WTC11 (cell line): ENCODE data around the gene C1QB. TPM values are rescaled to one million over a fixed set of nuclear protein-coding genes. Genes with fewer than 3 reads are reported as not detected.

Source experiments
- CREB1 ChIP-seq: sonication (generic); formaldehyde crosslinking; IDR thresholded peaks from 2 replicates; pipeline ENCODE4 v1.8.0; 2023; ENCODE audit warnings: mild to moderate bottlenecking, missing genetic modification reagents
- CREM ChIP-seq: sonication (generic); formaldehyde crosslinking; IDR thresholded peaks from 2 replicates; pipeline ENCODE4 v1.8.1; 2022; ENCODE audit warnings: mild to moderate bottlenecking, missing genetic modification reagents, moderate library complexity
- E2F4 ChIP-seq: sonication (generic); formaldehyde crosslinking; IDR thresholded peaks from 2 replicates; pipeline ENCODE4 v1.8.1; 2022; ENCODE audit warnings: low read depth, mild to moderate bottlenecking, moderate library complexity, missing genetic modification reagents, borderline replicate concordance
- ESRRA ChIP-seq: sonication (generic); formaldehyde crosslinking; IDR thresholded peaks from 2 replicates; pipeline ENCODE4 v1.8.1; 2022; ENCODE audit warnings: mild to moderate bottlenecking, missing genetic modification reagents, borderline replicate concordance
- FOXK1 ChIP-seq: sonication (generic); formaldehyde crosslinking; IDR thresholded peaks from 2 replicates; pipeline ENCODE4 v1.8.0; 2022; ENCODE audit warnings: mild to moderate bottlenecking, moderate library complexity, missing genetic modification reagents
- MYBL2 ChIP-seq: sonication (generic); formaldehyde crosslinking; IDR thresholded peaks from 2 replicates; pipeline ENCODE4 v1.8.1; 2023; ENCODE audit warnings: mild to moderate bottlenecking, moderate library complexity, missing genetic modification reagents
- NFE2L1 ChIP-seq: sonication (generic); formaldehyde crosslinking; IDR thresholded peaks from 2 replicates; pipeline ENCODE4 v1.8.1; 2023; ENCODE audit warnings: missing genetic modification reagents
- NR1H2 ChIP-seq: sonication (generic); formaldehyde crosslinking; IDR thresholded peaks from 2 replicates; pipeline ENCODE4 v1.9.0; 2021; ENCODE audit warnings: mild to moderate bottlenecking, moderate library complexity, missing genetic modification reagents
- NR3C1 ChIP-seq: sonication (generic); formaldehyde crosslinking; conservative IDR thresholded peaks from 2 replicates; pipeline ENCODE4 v1.8.1; 2023; ENCODE audit warnings: low read depth, mild to moderate bottlenecking, missing genetic modification reagents
- RELA ChIP-seq: sonication (generic); formaldehyde crosslinking; IDR thresholded peaks from 2 replicates; pipeline ENCODE4 v1.8.1; 2022; ENCODE audit warnings: missing genetic modification reagents, mild to moderate bottlenecking, borderline replicate concordance
- SMAD3 ChIP-seq: sonication (generic); formaldehyde crosslinking; IDR thresholded peaks from 2 replicates; pipeline ENCODE4 v1.8.0; 2022; ENCODE audit warnings: missing genetic modification reagents, mild to moderate bottlenecking, borderline replicate concordance
- SMAD4 ChIP-seq: sonication (generic); formaldehyde crosslinking; IDR thresholded peaks from 2 replicates; pipeline ENCODE4 v1.8.0; 2022; ENCODE audit warnings: mild to moderate bottlenecking, missing genetic modification reagents
- TCF7 ChIP-seq: sonication (generic); formaldehyde crosslinking; IDR thresholded peaks from 2 replicates; pipeline ENCODE4 v1.8.0; 2022; ENCODE audit warnings: mild to moderate bottlenecking, low read depth, missing genetic modification reagents, moderate library complexity
- TEAD1 ChIP-seq: sonication (generic); formaldehyde crosslinking; IDR thresholded peaks from 2 replicates; pipeline ENCODE4 v1.8.0; 2022; ENCODE audit warnings: mild to moderate bottlenecking, missing genetic modification reagents
- TEAD4 ChIP-seq: sonication (generic); formaldehyde crosslinking; IDR thresholded peaks from 2 replicates; pipeline ENCODE4 v1.8.0; 2022; ENCODE audit warnings: mild to moderate bottlenecking, missing genetic modification reagents
- TP53 ChIP-seq: sonication (generic); formaldehyde crosslinking; IDR thresholded peaks from 2 replicates; pipeline ENCODE4 v1.8.1; 2023; ENCODE audit warnings: mild to moderate bottlenecking, missing genetic modification reagents
- ZMAT4 ChIP-seq: fragments of 250-450 bp; sonication (Bioruptor Pico); IDR thresholded peaks from 2 replicates; pipeline ENCODE4 v1.9.0; 2021; ENCODE audit warnings: mild to moderate bottlenecking
- ZNF121 ChIP-seq: sonication (generic); formaldehyde crosslinking; IDR thresholded peaks from 2 replicates; pipeline ENCODE4 v1.8.0; 2023; ENCODE audit warnings: missing genetic modification reagents
- ZNF138 ChIP-seq: sonication (generic); formaldehyde crosslinking; conservative IDR thresholded peaks from 2 replicates; pipeline ENCODE4 v1.8.1; 2022; ENCODE audit warnings: mild to moderate bottlenecking, moderate library complexity, missing genetic modification reagents
- ZNF232 ChIP-seq: sonication (generic); formaldehyde crosslinking; IDR thresholded peaks from 2 replicates; pipeline ENCODE4 v1.8.0; 2022; ENCODE audit warnings: mild to moderate bottlenecking, missing genetic modification reagents
- ZNF263 ChIP-seq: sonication (generic); formaldehyde crosslinking; IDR thresholded peaks from 2 replicates; pipeline ENCODE4 v1.8.1; 2022; ENCODE audit warnings: low read depth, mild to moderate bottlenecking, moderate library complexity, missing genetic modification reagents
- ZNF671 ChIP-seq: fragments of 250-450 bp; sonication (Bioruptor Pico); IDR thresholded peaks from 2 replicates; pipeline ENCODE4 v1.8.0; 2021; ENCODE audit warnings: mild to moderate bottlenecking
- total RNA-seq: library from RNA; stranded (reverse); gene quantifications from 3 replicates; pipeline ENCODE4 v1.2.3, GENCODE V29; 2021
- TF ChIP-seq, protein P1 (sequence below): sonication (generic); formaldehyde crosslinking; IDR thresholded peaks from 2 replicates; pipeline ENCODE4 v1.8.1; 2023; ENCODE audit warnings: mild to moderate bottlenecking, missing genetic modification reagents, borderline replicate concordance
- TF ChIP-seq, protein P2 (sequence below): sonication (generic); formaldehyde crosslinking; IDR thresholded peaks from 2 replicates; pipeline ENCODE4 v1.8.0; 2022; ENCODE audit warnings: mild to moderate bottlenecking, missing genetic modification reagents
- TF ChIP-seq, protein P3 (sequence below): sonication (generic); formaldehyde crosslinking; IDR thresholded peaks from 2 replicates; pipeline ENCODE4 v1.8.0; 2023; ENCODE audit warnings: mild to moderate bottlenecking, missing genetic modification reagents
- TF ChIP-seq, protein P4 (sequence below): sonication (generic); formaldehyde crosslinking; IDR thresholded peaks from 2 replicates; pipeline ENCODE4 v1.8.1; 2023; ENCODE audit warnings: mild to moderate bottlenecking, missing genetic modification reagents, moderate library complexity
- TF ChIP-seq, protein P5 (sequence below): sonication (generic); formaldehyde crosslinking; IDR thresholded peaks from 2 replicates; pipeline ENCODE4 v1.8.1; 2022; ENCODE audit warnings: mild to moderate bottlenecking, missing genetic modification reagents, moderate library complexity, borderline replicate concordance

The C1QB gene
- total RNA-seq, 1 experiment from 2014 or later: 0.61 TPM

DNA sequence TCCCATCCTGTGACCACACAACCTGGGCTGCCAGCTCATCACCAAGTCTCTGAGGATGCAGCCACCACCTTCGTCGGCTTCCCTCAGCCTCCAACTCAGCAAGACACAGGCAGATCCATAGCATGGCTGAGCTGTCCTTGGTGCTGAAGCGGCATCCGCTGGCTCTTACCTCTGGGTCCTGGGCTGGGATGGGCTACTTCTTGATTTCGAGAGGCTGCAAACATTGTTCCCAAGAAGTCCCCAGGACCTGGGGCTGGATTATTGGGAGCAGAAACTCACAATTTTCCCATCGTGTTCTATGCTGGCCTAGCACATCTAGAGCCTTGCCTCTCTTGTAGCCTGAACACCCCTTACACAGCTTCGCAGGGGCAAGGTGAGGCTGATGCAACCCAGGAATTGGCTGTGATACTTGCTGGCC, 41.5 kb upstream of the C1QB start (continued):
- peak; percentile 89; the same call in 1 of the 2 replicates for TF ChIP-seq ESRRA (CRISPR knock-in tag)
- TF ChIP-seq, protein P1, sequence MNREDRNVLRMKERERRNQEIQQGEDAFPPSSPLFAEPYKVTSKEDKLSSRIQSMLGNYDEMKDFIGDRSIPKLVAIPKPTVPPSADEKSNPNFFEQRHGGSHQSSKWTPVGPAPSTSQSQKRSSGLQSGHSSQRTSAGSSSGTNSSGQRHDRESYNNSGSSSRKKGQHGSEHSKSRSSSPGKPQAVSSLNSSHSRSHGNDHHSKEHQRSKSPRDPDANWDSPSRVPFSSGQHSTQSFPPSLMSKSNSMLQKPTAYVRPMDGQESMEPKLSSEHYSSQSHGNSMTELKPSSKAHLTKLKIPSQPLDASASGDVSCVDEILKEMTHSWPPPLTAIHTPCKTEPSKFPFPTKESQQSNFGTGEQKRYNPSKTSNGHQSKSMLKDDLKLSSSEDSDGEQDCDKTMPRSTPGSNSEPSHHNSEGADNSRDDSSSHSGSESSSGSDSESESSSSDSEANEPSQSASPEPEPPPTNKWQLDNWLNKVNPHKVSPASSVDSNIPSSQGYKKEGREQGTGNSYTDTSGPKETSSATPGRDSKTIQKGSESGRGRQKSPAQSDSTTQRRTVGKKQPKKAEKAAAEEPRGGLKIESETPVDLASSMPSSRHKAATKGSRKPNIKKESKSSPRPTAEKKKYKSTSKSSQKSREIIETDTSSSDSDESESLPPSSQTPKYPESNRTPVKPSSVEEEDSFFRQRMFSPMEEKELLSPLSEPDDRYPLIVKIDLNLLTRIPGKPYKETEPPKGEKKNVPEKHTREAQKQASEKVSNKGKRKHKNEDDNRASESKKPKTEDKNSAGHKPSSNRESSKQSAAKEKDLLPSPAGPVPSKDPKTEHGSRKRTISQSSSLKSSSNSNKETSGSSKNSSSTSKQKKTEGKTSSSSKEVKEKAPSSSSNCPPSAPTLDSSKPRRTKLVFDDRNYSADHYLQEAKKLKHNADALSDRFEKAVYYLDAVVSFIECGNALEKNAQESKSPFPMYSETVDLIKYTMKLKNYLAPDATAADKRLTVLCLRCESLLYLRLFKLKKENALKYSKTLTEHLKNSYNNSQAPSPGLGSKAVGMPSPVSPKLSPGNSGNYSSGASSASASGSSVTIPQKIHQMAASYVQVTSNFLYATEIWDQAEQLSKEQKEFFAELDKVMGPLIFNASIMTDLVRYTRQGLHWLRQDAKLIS (CRISPR knock-in tag): 0 out of 2 replicates have a peak, but pooled peaks have one; percentile 81
- peak; percentile 76 for TF ChIP-seq MYBL2
- TF ChIP-seq NR1H2 (CRISPR knock-in tag): peak; percentile 39; the same call in 1 of the 2 replicates
- TF ChIP-seq TEAD1 (CRISPR knock-in tag): peak; percentile 94
- TF ChIP-seq SMAD3 (CRISPR knock-in tag): peak; percentile 97; the same call in 1 of the 2 replicates
- TF ChIP-seq ZMAT4 (CRISPR knock-in tag): no peak
- TF ChIP-seq ZNF671: no peak
- TF ChIP-seq E2F4: peak; percentile 75; the same call in 1 of the 2 replicates
- peak; percentile 82; the same call in 1 of the 2 replicates for TF ChIP-seq CREM (CRISPR knock-in tag)
- TF ChIP-seq TEAD4: peak; percentile 97
- TF ChIP-seq RELA (CRISPR knock-in tag): 0 out of 2 replicates have a peak, but pooled peaks have one; percentile 62
- peak; percentile 94 for TF ChIP-seq TP53
- TF ChIP-seq NR3C1: peak; percentile 88; the same call in 1 of the 2 replicates
- peak; percentile 98 for TF ChIP-seq ZNF232 (CRISPR knock-in tag)
- TF ChIP-seq TCF7: peak; percentile 50; the same call in 1 of the 2 replicates
- peak; percentile 89 for TF ChIP-seq FOXK1
- peak; percentile 88; the same call in 1 of the 2 replicates for TF ChIP-seq ZNF138 (CRISPR knock-in tag)
- peak; percentile 91 for TF ChIP-seq SMAD4 (CRISPR knock-in tag)
- peak; percentile 84 for TF ChIP-seq CREB1 (CRISPR knock-in tag)
- TF ChIP-seq, protein P2, sequence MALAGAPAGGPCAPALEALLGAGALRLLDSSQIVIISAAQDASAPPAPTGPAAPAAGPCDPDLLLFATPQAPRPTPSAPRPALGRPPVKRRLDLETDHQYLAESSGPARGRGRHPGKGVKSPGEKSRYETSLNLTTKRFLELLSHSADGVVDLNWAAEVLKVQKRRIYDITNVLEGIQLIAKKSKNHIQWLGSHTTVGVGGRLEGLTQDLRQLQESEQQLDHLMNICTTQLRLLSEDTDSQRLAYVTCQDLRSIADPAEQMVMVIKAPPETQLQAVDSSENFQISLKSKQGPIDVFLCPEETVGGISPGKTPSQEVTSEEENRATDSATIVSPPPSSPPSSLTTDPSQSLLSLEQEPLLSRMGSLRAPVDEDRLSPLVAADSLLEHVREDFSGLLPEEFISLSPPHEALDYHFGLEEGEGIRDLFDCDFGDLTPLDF (CRISPR knock-in tag): peak; percentile 88; the same call in 1 of the 2 replicates
- TF ChIP-seq, protein P3, sequence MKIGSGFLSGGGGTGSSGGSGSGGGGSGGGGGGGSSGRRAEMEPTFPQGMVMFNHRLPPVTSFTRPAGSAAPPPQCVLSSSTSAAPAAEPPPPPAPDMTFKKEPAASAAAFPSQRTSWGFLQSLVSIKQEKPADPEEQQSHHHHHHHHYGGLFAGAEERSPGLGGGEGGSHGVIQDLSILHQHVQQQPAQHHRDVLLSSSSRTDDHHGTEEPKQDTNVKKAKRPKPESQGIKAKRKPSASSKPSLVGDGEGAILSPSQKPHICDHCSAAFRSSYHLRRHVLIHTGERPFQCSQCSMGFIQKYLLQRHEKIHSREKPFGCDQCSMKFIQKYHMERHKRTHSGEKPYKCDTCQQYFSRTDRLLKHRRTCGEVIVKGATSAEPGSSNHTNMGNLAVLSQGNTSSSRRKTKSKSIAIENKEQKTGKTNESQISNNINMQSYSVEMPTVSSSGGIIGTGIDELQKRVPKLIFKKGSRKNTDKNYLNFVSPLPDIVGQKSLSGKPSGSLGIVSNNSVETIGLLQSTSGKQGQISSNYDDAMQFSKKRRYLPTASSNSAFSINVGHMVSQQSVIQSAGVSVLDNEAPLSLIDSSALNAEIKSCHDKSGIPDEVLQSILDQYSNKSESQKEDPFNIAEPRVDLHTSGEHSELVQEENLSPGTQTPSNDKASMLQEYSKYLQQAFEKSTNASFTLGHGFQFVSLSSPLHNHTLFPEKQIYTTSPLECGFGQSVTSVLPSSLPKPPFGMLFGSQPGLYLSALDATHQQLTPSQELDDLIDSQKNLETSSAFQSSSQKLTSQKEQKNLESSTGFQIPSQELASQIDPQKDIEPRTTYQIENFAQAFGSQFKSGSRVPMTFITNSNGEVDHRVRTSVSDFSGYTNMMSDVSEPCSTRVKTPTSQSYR (CRISPR knock-in tag): peak; percentile 97
- TF ChIP-seq NFE2L1 (CRISPR knock-in tag): peak; percentile 90
- TF ChIP-seq, protein P4, sequence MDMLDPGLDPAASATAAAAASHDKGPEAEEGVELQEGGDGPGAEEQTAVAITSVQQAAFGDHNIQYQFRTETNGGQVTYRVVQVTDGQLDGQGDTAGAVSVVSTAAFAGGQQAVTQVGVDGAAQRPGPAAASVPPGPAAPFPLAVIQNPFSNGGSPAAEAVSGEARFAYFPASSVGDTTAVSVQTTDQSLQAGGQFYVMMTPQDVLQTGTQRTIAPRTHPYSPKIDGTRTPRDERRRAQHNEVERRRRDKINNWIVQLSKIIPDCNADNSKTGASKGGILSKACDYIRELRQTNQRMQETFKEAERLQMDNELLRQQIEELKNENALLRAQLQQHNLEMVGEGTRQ (CRISPR knock-in tag): 0 out of 2 replicates have a peak, but pooled peaks have one; percentile 31
- TF ChIP-seq ZNF121 (CRISPR knock-in tag): no peak
- TF ChIP-seq, protein P5, sequence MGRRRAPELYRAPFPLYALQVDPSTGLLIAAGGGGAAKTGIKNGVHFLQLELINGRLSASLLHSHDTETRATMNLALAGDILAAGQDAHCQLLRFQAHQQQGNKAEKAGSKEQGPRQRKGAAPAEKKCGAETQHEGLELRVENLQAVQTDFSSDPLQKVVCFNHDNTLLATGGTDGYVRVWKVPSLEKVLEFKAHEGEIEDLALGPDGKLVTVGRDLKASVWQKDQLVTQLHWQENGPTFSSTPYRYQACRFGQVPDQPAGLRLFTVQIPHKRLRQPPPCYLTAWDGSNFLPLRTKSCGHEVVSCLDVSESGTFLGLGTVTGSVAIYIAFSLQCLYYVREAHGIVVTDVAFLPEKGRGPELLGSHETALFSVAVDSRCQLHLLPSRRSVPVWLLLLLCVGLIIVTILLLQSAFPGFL (CRISPR knock-in tag): peak; percentile 75; the same call in 1 of the 2 replicates
- no peak for TF ChIP-seq ZNF263 (CRISPR knock-in tag)
